SH-SY5Y (cell line): ENCODE measurements around the gene XPOT.
A peak's percentile ranks its signal among the peaks of the same experiment; 100 is the strongest.

Experiments
- GATA2 ChIP-seq: IDR thresholded peaks from 2 replicates; pipeline ENCODE4 v1.6.1; 2011; ENCODE audit warnings: mild to moderate bottlenecking, low read depth, low read length
- GATA3 ChIP-seq: IDR thresholded peaks from 2 replicates; pipeline ENCODE4 v1.6.1; 2011; ENCODE audit warnings: low read depth, mild to moderate bottlenecking, low read length, moderate library complexity

GRCh38 chr12:64446295-64446694, 42.1 kb downstream of the XPOT start:
- TF ChIP-seq GATA2 = peak; percentile 29; the same call in 1 of the 2 replicates
- TF ChIP-seq GATA3 = no peak
